ENCODE measurements around the gene OTOA.

- TF ChIP-seq HES4 (CRISPR knock-in tag; IDR thresholded peaks at IDR 0.05; ENCODE audit: borderline replicate concordance) (no peak), ZNF382 (CRISPR knock-in tag; IDR thresholded peaks at IDR 0.05; ENCODE audit: borderline replicate concordance) (no peak), RAD21 (CRISPR knock-in tag; IDR thresholded peaks at IDR 0.05) (no peak), MAFK (conservative IDR thresholded peaks at IDR 0.05 in 1 of 2, IDR thresholded peaks at IDR 0.05 in 1 of 2; ENCODE audit: low read length in 2 of 2) (no peak), ZXDC (CRISPR knock-in tag; IDR thresholded peaks at IDR 0.05) (no peak), ZNF274 (CRISPR knock-in tag; IDR thresholded peaks at IDR 0.05) (no peak), SETDB1 (CRISPR knock-in tag; IDR thresholded peaks at IDR 0.05; ENCODE audit: borderline replicate concordance) (no peak), FOXK1 (CRISPR knock-in tag; IDR thresholded peaks at IDR 0.05; ENCODE audit: borderline replicate concordance, low read depth) (no peak)
These were observed 48.9 kb upstream of the OTOA start for GRCh38 chr16:21614896-21615295.
